SK-N-MC (cell line): ENCODE data around the gene MLEC.

Experiments used
- DNase-seq: peaks from one replicate; pipeline ENCODE4 v3.0.0-alpha.2; 2011; ENCODE audit warnings: low read depth, low spot score
- H3K27ac ChIP-seq: fragments of 200-600 bp; sonication (generic); 2 replicates; pipeline ENCODE4 v1.5.1; 2016; ENCODE audit warnings: mixed run types
- H3K36me3 ChIP-seq: fragments of 200-600 bp; sonication (generic); 2 replicates; pipeline ENCODE4 v1.6.1; 2017; ENCODE audit warnings: antibody characterized with exemption, low read length, mixed read lengths; ENCODE audit not compliant: insufficient read depth
- H3K4me3 ChIP-seq: fragments of 200-600 bp; sonication (generic); 2 replicates; pipeline ENCODE4 v1.5.1; 2016
- H3K9ac ChIP-seq: fragments of 200-600 bp; sonication (generic); 2 replicates; pipeline ENCODE4 v1.8.0; 2017; ENCODE audit warnings: mixed run types, mixed read lengths; ENCODE audit not compliant: insufficient read length
- H3K9me3 ChIP-seq: fragments of 200-600 bp; sonication (generic); 2 replicates; pipeline ENCODE4 v1.6.1; 2017; ENCODE audit warnings: low read depth, mild to moderate bottlenecking, antibody characterized with exemption, low read length, moderate library complexity, mixed read lengths
- EZH2 ChIP-seq: fragments of 200-600 bp; sonication (generic); IDR thresholded peaks from one replicate; pipeline ENCODE4 v1.6.1; 2017; ENCODE audit warnings: antibody characterized with exemption
- FOXP2 ChIP-seq: optimal IDR thresholded peaks from 2 replicates; pipeline ENCODE3; 2011; ENCODE audit warnings: mild to moderate bottlenecking, moderate library complexity; ENCODE audit not compliant: insufficient read depth; ENCODE audit errors: extremely low read length, control extremely low read depth
- POLR2AphosphoS5 ChIP-seq: IDR thresholded peaks from 2 replicates; pipeline ENCODE4 v1.6.1; 2012; ENCODE audit warnings: mild to moderate bottlenecking, low read depth, low read length, borderline replicate concordance

Gene MLEC

DNA sequence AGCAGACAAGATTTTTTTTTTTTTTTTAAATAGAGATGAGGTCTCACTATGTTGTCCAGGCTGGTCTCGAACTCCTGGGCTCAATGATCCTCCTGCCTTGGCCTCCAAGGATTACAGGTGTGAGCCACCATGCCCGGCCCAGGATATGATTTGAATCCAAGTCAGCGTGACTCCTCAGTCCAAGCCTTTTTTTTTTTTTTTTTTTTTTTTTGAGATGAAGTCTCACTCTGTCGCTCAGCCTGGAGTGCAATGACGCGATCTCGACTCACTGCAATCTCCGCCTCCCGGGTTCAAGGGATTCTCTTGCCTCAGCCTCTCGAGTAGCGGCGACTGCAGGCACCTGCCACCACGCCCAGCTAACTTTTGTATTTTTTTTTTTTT is 39.6 kb upstream of the MLEC start:
- TF ChIP-seq FOXP2 (no peak), EZH2 (no peak)
- H3K36me3 ChIP-seq: no peaks in the 10 kb centered on the region
- no peak overlapping the region for H3K4me3 ChIP-seq
- H3K9me3 ChIP-seq: no peaks in the 10 kb centered on the region
- no peak overlapping the region for H3K9ac ChIP-seq
- no peak for DNase-seq
- no peak overlapping the region for H3K27ac ChIP-seq

DNA sequence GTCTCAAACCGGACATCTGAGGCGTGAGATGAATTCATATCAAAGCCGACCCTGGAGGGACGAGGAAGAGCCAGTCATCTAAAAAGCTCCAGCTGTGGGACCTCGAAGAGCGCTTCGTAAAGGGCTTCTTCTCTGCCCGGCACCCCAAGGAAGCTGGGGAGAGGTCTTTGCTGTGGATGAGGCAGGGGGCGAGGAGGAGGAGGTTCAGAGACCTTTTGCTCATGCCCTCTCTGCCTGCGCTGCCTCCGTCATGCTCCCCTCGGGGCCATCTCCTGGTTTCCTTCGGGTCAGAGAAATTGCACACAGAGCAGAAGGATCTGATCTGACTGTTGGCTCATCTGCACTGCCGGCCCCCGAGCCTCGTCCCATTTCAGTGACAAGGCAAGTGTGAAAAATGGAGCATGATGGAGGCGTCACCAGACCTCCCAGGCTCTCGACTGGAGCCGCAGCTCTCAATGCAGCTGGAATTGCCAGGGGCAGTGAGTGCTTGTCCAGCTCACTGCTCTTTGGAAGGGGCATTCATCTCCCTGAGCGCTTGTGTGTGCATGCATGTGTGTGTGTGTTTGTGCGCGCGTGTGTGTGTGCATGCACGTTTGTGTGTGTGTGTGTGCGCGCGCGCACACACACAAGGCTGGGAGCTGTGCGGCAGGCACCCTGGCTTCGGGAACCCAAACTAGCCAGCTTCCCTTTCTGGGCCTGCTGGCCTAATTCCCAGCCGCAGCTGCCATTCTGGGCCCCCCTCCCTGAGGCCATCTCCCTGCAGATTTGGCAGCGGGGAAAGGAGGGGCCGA is 37.3 kb upstream of the MLEC start:
- Histone ChIP-seq H3K27ac (no peak overlapping the region), H3K36me3 (no peaks in the 10 kb centered on the region), H3K4me3 (peak overlapping the region; percentile 78), H3K9ac (peak overlapping the region; percentile 60), H3K9me3 (no peaks in the 10 kb centered on the region)
- DNase-seq: no peak
- no peak for TF ChIP-seq POLR2AphosphoS5
- TF ChIP-seq EZH2: no peak
- TF ChIP-seq FOXP2: no peak

- Histone ChIP-seq H3K36me3 (no peaks in the 10 kb centered on the region), H3K27ac (no peak overlapping the region), H3K9me3 (no peaks in the 10 kb centered on the region), H3K4me3 (no peak overlapping the region), H3K9ac (no peak overlapping the region)
- TF ChIP-seq POLR2AphosphoS5 (no peak), FOXP2 (no peak), EZH2 (no peak)
- no peak for DNase-seq
Observed at GRCh38 chr12:120650233-120650690, 36.7 kb upstream of the MLEC start.

- no peaks in the 10 kb centered on the region for H3K9me3 ChIP-seq
- H3K36me3 ChIP-seq: no peaks in the 10 kb centered on the region
- no peak for TF ChIP-seq FOXP2
- TF ChIP-seq EZH2: no peak
- no peak for TF ChIP-seq POLR2AphosphoS5
- H3K4me3 ChIP-seq: no peak overlapping the region
- no peak overlapping the region for H3K27ac ChIP-seq
- no peak for DNase-seq
- H3K9ac ChIP-seq: no peak overlapping the region
Observed at GRCh38 chr12:120651821-120652220, 35.1 kb upstream of the MLEC start.

DNA sequence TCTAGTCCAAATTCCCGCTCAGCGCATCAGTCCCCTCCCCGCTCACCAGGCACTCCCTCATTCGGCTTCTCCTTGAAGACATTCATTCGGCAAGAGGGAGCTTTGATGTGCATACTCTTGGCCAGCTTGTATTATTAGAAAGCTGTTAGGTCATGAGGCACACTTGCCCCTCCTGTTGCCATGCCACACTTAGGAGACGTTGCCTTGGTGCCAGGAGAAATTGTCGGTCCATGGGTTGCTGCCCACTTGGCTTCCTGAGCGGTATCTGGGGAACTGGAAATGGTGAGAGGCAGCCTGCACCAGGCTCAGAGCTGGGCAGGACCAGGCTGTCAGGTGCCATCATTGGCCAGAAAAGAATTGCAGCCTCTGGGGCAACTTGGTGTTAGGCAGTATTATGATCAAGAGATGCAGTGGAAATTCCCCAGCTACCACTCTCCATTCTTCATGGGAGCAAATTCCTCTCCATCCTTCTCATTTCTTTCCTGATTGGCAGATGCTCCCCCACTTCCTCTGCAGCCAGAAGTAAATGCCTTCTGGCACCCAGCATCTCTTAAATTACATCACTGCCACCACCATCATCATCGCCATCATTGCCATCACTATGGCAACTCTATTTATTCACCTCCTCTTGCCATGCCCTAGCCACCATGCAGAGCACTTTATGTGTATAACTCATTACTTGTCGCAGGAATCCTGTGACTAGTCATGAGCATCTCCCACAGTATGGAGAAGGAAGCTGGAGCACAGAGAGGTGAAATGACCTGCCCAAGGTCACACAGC is 34.1 kb upstream of the MLEC start:
- TF ChIP-seq EZH2: no peak
- TF ChIP-seq FOXP2: no peak
- no peak for TF ChIP-seq POLR2AphosphoS5
- DNase-seq: no peak
- no peak overlapping the region for H3K9ac ChIP-seq
- H3K4me3 ChIP-seq: no peak overlapping the region
- no peak overlapping the region for H3K27ac ChIP-seq
- no peaks in the 10 kb centered on the region for H3K9me3 ChIP-seq
- no peaks in the 10 kb centered on the region for H3K36me3 ChIP-seq

GRCh38 chr12:120653611-120654010 is 33.3 kb upstream of the MLEC start:
- H3K27ac ChIP-seq: no peak overlapping the region
- no peaks in the 10 kb centered on the region for H3K36me3 ChIP-seq
- no peak for TF ChIP-seq POLR2AphosphoS5
- no peak overlapping the region for H3K9ac ChIP-seq
- no peak overlapping the region for H3K4me3 ChIP-seq
- H3K9me3 ChIP-seq: no peaks in the 10 kb centered on the region
- no peak for DNase-seq

DNA sequence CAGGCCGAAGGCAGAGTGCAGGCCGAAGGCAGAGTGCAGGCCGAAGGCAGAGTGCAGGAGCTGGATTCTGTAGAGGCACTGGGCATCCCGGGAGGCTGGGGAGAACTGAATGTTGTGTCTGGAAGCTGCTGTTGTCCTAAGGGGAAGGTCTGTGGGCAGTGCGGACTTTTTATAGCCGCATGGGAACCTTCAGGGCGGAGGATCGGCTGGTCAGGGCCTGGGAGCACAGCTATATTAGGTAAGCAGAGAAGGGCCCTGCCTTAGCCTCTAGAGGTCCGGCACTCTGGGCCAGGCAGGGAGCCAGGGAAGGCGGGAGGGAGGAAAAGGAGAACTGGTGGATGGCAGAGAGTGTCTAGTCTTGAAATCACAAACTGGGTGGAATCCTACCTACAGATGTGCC is 32.3 kb upstream of the MLEC start:
- Histone ChIP-seq H3K9ac (no peak overlapping the region), H3K27ac (no peak overlapping the region), H3K36me3 (no peaks in the 10 kb centered on the region), H3K4me3 (no peak overlapping the region), H3K9me3 (no peaks in the 10 kb centered on the region)
- DNase-seq: no peak
- TF ChIP-seq FOXP2 (no peak), EZH2 (no peak), POLR2AphosphoS5 (no peak)

GRCh38 chr12:120656008-120656407 is 30.9 kb upstream of the MLEC start:
- Histone ChIP-seq H3K9me3 (no peaks in the 10 kb centered on the region), H3K36me3 (no peaks in the 10 kb centered on the region), H3K4me3 (no peak overlapping the region), H3K27ac (no peak overlapping the region), H3K9ac (no peak overlapping the region)
- DNase-seq: no peak
- no peak for TF ChIP-seq FOXP2
- no peak for TF ChIP-seq POLR2AphosphoS5
